GM21786 (cell line): ENCODE data around the gene SYNPR.

Experiments
- ATAC-seq: cut with Tn5 transposase; IDR thresholded peaks from one replicate; pipeline ENCODE4 v1.9.1; 2021; ENCODE audit not compliant: unreplicated experiment

SYNPR gene

DNA sequence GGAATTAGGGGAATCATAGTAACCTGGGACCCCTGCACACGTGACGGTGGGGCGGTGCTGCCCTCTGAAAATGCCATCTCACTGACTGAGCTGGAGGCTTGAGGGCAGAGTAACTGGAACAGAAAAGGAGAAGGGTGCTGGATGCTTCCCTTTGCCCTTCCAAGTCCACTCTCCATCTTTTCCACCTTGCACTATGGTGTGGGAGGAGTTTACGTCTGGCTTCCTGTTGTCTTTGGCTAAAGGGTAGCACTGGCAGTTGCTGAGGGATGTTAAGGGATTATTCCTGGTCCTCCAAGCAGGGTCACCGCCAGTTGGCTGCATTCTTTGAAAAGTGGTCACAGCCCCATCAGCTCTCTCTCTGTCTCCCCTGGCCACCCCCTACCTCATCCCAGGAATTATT, 245.0 kb downstream of the SYNPR start:
- no peak for ATAC-seq

- ATAC-seq, result no peak
These were observed 250.4 kb downstream of the SYNPR start for GRCh38 chr3:63528325-63529000.

GRCh38 chr3:63532521-63532920, 254.4 kb downstream of the SYNPR start:
- no peak for ATAC-seq

GRCh38 chr3:63538919-63539318, 260.8 kb downstream of the SYNPR start:
- no peak for ATAC-seq

- no peak for ATAC-seq
These were observed 277.7 kb downstream of the SYNPR start for GRCh38 chr3:63555767-63556166.

- ATAC-seq, result no peak
These were observed 278.3 kb downstream of the SYNPR start for GRCh38 chr3:63556401-63556800.

DNA sequence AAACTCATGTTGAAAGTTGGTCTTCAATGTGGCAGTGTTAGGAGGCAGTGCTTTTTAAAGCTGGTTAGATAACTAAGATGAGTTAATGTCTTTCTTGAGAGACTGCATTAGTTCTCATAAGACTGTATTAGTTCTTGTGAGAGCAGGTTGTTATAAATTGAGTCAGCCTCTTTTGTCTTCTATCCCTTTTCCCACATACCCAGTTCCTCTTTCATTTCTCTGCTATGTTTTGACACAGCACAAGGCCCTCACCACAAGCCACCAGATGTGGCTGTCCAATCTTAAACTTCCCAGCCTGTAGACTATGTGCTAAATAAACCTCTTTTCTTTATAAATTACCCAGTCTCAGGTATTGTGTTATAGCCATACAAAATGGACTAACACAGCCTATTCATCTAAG, 279.8 kb downstream of the SYNPR start:
- ATAC-seq, result peak; percentile 53

GRCh38 chr3:63559884-63560283, 281.8 kb downstream of the SYNPR start:
- ATAC-seq, result no peak

DNA sequence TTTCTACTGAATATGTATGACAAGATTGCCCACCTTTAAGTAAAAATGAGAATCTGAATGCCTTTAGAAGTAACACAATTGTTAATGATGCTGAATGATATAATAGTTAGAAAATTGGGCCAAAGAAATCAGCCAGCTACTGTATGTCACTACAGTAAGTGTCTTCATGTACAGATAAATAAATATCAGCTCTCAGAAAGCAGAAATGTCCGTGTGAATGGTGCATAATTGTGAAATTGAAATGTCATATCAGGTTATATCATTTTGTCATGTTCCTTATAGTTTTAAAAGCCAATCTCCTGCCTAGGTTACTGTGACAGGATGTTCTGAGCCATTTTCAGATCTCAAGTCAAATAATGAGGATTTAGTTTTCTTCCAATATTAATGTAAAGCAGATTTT, 283.8 kb downstream of the SYNPR start:
- ATAC-seq, result no peak

DNA sequence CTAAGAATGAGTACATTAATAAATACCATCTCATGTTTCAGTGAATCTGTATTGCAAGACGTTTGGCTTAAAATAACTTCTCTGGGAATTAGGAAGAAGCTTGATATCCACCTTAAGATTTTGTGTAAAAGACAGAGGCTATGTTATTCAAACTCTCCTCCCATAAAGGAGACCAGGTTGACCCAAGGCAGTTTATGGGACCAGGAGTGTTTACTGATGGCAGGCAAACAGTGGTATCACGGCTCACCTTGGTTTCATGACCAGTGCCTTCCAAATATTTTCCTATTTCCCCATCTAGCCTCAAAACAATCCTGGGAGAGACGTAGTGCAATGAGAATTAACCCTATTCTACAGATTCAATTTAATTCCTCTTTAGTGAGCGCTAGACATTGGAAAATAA, 284.2 kb downstream of the SYNPR start:
- no peak for ATAC-seq

GRCh38 chr3:63563572-63563971, 285.5 kb downstream of the SYNPR start:
- ATAC-seq, result no peak

GRCh38 chr3:63565220-63565619, 287.1 kb downstream of the SYNPR start:
- no peak for ATAC-seq

DNA sequence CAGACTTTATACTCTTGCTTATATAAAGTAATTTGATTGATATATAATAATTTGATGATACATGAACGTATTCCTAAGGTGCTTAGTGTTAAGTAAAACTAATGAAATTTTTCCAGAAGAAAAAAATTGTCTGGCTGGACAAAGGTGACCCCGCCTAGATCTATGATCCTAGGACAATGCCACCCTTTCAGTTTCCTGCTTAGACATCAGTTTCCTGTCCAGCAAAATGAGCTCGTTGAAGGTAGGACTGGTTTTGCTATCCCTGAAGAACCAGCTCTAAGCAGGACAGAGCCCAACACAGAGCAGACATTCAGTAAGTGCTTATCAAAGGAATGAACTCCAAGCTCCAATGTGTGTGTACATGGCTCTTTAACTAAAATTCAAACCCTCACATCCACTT, 293.6 kb downstream of the SYNPR start:
- ATAC-seq, result no peak

DNA sequence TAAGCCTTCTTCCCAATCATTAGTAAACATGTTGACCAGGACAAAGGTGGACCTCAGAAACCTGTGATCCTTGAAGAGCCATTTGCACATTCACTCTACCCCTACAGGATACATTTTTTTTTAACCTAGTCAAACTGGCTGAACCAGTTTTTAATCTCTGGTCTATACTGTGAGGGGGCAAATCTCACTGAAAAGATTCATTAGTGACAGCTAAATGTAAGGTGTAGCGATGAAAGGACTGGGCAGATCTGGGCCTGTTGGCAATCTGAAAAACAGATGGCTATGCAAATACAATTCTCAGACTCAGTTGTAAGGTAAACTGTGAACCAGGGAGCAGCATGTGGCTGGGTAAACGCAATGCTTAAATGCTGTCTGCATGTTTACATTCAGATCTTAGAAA, 298.7 kb downstream of the SYNPR start:
- no peak for ATAC-seq

- ATAC-seq, result no peak
These were observed 300.8 kb downstream of the SYNPR start for GRCh38 chr3:63578858-63579257.

DNA sequence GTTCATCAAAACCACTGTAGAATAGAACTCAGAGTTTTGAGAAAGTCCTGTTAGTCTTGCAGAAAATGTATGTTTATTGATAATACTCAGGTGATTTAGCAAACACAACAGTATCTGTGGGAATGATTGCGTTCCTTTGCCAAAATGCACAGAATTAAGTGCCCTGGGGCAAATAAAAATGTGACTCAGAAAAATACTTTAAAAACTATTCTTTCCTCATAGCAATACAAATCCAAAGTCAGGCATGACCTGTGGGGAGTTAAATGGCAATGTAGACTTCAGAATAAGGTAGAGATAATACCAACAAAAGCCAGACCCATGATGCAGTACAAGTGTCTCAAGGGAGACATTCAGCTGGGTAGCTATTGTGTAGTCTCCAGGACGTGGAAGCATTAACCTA, 302.0 kb downstream of the SYNPR start:
- ATAC-seq, result no peak

GRCh38 chr3:63582943-63583500, 304.9 kb downstream of the SYNPR start:
- ATAC-seq, result no peak

DNA sequence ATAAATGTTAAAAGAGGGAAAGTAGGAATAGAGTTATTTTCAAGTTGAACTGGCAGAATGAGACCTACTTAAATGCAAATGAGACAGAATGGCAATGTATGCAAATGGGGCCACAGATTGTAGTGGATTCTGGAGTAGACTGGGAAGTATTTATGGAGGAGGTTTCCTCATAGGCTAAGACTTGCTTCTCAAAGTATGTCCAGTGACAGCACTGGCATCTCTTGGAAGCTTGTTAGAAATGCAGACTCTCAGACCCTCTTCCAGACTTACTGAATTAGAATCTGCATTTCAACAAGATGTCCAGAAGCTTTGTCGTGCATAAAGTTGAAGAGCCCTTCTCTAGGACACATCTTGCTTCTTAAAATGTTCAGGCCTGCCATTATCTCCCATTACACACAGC, 306.6 kb downstream of the SYNPR start:
- no peak for ATAC-seq

- no peak for ATAC-seq
These were observed 307.8 kb downstream of the SYNPR start for GRCh38 chr3:63585927-63586326.

- no peak for ATAC-seq
These were observed 310.8 kb downstream of the SYNPR start for GRCh38 chr3:63588895-63589294.

- no peak for ATAC-seq
These were observed 315.7 kb downstream of the SYNPR start for GRCh38 chr3:63593779-63594178.

- ATAC-seq, result no peak
These were observed 317.1 kb downstream of the SYNPR start for GRCh38 chr3:63595221-63595620.

DNA sequence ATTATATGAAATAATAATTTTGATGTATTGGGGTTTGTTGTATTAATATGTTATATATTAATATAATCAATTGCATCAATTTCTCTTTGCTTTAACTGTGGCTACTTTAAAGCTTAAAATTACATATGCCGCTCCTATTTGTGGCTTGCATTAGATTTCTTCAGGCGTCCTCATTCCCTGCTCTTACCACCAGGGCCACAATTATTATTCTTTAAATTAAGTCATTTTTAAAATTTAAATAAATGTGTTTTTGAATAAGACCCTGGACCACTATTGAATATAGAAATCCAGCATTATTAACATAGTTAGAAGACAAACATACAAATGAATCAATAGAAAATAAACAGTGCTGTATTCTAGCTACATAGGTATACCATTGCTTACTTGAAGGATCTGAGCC, 318.9 kb downstream of the SYNPR start:
- ATAC-seq, result no peak
